Measurements from ENCODE around the gene TMEM219.

The TMEM219 gene

DNA sequence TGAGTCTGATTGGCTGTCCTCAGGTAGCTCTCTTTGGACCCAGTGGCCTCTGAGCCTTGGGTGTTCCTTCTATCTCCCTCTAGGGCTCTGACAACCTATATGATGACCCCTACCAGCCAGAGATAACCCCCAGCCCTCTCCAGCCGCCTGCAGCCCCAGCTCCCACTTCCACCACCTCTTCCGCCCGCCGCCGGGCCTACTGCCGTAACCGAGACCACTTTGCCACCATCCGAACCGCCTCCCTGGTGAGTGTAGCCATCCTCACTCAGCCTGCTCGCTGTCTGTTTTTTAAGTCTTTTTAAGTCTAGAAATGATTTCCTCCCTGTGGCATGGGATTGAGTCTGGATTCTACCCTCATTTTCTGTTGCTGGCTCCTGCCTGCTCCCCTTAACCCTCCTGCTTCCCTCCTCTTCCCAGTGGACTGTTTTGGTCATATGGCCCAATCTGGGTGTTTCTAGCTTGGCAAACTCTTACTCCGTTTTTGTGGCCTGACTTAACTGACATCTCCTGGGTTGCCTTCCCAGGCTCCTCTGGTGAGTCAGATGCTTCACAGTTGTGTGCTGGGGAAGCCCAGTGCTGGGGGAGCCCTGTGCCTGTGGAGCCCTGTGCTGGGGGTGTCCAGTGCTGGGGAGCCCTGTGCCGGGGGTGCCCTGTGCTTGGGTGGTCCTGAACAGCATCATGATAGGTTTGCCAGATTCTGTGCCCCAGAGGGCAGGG, 21.7 kb downstream of the TMEM219 start:
- DNase-seq, result no peak

- no peak for DNase-seq
Observed at GRCh38 chr16:29984137-29984763, 22.4 kb downstream of the TMEM219 start.

DNA sequence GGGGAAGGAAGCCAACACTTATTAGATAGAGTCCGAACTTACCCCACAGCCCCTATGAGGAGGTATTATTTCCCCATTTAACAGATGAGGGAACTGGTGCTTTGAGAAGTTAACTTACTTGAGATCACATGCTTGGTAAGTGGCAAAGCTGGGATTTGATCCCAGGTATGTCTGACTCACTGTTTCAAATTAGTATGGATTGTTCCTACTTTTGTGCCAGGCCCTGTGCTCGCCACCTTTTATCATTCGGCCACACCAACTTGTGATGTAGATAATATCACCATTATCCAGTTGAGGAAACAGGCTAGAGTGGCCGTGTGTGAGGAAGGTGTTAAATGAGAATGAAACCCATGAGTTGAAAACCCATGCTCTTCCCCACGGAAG, 22.9 kb downstream of the TMEM219 start:
- no peak for DNase-seq

- no peak for DNase-seq
Observed at GRCh38 chr16:29985271-29985811, 23.5 kb downstream of the TMEM219 start.

DNA sequence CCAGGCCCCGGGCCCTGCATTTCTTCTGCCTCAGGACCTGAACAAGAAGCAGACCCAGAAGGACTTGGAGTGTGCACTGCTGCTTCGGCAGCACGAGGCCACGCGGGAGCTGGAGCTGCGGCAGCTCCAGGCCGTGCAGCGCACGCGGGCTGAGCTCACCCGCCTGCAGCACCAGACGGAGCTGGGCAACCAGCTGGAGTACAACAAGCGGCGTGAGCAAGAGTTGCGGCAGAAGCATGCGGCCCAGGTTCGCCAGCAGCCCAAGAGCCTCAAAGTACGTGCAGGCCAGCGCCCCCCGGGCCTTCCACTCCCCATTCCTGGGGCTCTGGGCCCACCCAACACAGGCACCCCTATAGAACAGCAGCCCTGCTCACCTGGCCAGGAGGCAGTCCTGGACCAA, 24.4 kb downstream of the TMEM219 start:
- DNase-seq, result no peak

DNA sequence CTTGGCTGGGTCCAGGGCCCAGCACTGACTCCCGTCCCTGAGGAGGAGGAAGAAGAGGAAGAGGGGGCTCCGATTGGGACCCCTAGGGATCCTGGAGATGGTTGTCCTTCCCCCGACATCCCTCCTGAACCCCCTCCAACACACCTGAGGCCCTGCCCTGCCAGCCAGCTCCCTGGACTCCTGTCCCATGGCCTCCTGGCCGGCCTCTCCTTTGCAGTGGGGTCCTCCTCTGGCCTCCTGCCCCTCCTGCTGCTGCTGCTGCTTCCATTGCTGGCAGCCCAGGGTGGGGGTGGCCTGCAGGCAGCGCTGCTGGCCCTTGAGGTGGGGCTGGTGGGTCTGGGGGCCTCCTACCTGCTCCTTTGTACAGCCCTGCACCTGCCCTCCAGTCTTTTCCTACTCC, 25.1 kb downstream of the TMEM219 start:
- DNase-seq, result no peak

DNA sequence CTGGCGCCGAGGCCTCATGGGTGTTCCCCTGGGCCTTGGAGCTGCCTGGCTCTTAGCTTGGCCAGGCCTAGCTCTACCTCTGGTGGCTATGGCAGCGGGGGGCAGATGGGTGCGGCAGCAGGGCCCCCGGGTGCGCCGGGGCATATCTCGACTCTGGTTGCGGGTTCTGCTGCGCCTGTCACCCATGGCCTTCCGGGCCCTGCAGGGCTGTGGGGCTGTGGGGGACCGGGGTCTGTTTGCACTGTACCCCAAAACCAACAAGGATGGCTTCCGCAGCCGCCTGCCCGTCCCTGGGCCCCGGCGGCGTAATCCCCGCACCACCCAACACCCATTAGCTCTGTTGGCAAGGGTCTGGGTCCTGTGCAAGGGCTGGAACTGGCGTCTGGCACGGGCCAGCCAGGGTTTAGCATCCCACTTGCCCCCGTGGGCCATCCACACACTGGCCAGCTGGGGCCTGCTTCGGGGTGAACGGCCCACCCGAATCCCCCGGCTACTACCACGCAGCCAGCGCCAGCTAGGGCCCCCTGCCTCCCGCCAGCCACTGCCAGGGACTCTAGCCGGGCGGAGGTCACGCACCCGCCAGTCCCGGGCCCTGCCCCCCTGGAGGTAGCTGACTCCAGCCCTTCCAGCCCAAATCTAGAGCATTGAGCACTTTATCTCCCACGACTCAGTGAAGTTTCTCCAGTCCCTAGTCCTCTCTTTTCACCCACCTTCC, 25.6 kb downstream of the TMEM219 start:
- DNase-seq, result no peak

GRCh38 chr16:29988346-29989075, 26.6 kb downstream of the TMEM219 start:
- DNase-seq, result no peak

DNA sequence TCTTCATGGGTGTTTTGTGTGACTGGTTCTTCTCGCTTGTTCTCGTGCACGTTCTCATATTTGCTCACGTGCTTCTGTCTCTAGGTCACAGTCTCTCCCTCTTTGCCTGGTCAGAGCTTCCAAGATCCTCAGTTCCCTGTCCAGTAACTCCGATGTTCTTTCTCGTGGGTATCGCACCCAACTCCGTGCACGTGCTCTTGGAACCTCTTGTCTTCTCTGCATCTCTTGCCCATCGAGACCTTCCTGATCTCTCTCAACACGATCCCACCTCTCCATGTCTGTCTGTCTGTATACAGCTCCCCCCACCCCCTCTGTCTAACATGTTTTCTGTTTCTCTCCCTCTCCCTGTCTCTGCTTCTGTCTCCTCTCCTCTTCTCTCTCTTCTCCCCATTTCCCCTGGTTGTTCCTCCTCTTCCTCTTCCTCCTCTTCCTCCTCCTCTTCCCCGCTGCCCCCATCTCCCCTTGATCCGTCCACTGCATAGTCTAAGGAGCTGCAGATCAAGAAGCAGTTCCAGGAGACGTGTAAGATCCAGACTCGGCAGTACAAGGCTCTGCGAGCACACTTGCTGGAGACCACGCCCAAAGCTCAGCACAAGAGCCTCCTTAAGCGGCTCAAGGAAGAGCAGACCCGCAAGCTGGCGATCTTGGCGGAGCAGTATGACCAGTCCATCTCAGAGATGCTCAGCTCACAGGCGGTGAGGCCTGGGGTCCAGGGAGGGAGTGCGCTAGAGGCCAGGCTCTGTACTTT, 27.4 kb downstream of the TMEM219 start:
- no peak for DNase-seq

- DNase-seq, result no peak
Observed at GRCh38 chr16:29990034-29990433, 28.2 kb downstream of the TMEM219 start.

- no peak for DNase-seq
Observed at GRCh38 chr16:29990883-29991570, 29.1 kb downstream of the TMEM219 start.

- no peak for DNase-seq
Observed at GRCh38 chr16:29991571-29991904, 29.7 kb downstream of the TMEM219 start.

DNA sequence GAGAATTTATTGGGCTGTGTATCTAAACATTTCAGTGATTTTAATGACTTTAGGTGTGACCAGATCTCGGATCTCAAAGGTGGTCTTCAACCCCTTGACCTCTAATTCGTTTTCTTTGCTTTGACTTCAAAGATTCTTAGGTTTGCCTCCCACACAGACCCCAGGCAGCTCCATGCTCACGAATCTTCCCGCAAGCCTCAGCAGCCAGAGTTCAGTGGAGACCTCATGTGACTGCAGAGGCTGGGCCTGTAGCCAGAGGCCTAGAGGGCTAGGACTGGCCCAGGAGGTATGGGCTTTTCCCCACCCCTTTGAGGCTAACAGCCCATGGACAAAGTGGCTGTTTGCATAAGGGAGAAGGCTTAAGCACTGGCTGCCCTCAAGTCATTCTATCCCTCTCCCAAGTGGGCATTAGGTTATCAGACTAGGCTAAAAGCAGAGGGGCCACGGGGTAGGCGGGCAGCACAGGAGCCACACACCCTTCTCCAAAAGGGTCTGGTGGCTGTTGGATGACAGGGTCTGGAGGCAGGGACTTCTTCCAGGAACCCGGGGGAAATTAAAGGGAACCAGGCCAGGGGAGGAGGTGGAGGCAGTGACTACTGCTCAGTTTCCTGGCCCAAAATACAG, 30.6 kb downstream of the TMEM219 start:
- no peak for DNase-seq

DNA sequence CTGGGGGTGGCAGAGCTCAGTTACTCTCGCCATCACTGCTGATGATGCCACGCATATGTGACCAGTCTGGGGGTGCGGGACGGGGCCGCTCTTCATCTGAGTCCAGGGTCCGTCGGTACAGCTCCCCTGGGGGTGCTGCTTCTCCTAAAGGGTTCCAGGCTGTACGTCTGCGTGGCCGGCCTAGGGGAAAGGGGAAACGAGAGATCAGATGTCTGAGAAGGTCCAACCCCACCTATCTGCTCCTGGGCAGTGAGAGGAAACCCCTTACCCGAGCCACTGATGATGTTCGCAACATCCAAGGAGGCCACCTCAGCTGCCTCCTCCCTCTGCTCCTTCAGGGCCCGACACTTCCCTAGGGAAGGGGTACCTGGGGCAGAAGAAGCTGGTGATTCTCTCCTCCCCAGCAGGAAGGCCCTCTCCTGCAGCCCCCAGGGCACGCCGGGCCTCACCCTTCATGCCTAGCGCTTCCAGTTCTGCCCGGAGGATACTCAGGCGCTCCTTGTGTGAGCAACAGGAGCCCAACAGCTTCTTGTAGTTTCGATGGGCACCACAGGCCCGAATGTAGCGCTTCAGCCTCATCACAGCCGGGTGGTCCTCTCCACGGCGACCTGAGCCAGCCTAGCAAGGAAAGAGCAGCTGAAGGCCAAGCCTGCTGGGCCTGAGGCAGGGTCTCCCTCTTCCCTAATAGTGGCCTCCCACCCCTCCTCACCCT, 31.5 kb downstream of the TMEM219 start:
- DNase-seq, result no peak

DNA sequence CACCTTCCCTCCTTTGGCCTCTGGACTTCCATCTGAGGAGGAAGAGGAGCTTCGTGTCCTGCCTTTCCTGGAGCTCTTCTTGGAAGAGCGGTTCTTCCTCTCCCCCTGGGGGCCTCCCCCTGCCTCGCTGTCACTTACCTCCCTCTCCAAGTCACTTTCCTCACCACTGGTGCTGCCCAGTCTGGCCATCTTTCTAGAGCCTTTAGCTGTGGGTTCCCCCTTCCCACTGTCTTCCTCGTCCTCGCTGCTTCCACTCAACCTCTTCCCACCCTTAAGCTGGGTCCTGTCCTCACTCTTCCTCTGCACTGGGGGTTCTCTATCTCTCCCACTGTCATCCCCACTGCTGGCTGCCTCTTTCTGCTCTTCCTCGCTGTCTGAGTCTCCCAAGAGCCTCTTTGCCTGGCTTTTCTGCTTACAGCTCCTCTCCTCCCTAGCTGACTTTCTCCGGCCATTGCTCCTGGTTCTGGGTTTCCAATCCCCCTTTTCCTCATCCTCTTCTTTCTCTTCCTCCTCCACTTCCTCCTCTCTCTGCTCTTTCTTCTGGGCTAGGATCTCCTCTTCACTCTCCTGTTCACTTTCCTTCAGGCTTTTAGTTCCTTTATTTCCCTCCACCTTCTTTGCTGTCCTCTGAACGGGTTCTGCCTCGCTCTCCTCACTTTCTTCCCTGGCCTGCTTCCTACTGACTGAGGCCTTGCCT, 32.2 kb downstream of the TMEM219 start:
- DNase-seq, result no peak

- peak; percentile 52 for DNase-seq
Observed at GRCh38 chr16:29994600-29995323, 32.9 kb downstream of the TMEM219 start.

DNA sequence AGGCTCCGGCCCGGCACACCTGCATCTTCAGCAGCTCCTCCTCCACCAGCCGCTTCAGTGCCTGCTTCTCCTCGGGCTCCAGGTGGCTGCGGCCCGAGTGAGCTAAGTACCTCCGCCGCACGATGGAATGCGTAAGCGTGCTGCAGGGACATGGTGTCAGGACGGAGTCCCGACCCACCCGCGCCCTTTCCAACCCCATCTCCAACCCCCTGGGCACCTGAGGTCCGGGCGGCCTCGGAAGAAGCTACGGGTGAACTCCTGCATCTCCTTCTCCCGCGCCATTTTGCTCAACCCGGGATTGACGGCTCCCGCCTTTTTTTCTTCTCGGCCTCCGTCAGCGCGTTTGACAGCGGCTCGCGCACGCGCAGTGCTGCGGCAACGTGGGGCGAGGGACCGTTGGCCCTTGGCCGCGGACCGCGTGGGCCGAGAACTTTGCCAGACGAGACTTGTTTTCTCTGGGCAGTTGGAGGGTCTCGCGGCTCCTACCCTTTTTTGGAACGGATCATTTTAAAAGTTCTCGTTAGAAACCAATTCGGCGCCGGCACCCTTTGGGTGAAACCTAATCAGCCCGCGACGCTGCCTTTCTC, 33.5 kb downstream of the TMEM219 start, which contains the start of gene HIRIP3:
HIRIP3 (minus strand) TSS at position 294 of the 587 bp plus-strand sequence; CDS start at position 282, 12 bp downstream.
- DNase-seq, result peak; percentile 69

GRCh38 chr16:29995911-29996765, 34.3 kb downstream of the TMEM219 start, which contains the start of gene INO80E:
TSS of gene INO80E (plus strand) at chr16:29996241. CDS start at chr16:29996311, 70 bp downstream.
- DNase-seq, result peak; percentile 99
